Endothelial cell of hepatic sinusoid (primary cell): ENCODE results near the gene AK9.
"Not testable (repeated sequence)": the region's sequence is repeated elsewhere in the genome, so short reads cannot be mapped to it uniquely, and the experiment has no call there.

Source experiments
- in situ Hi-C: cut with HindIII; loops from 2 replicates; pipeline ENCODE4 v1.10.0; 2017; ENCODE audit warnings: low sequenced_read_pairs

AK9 gene

GRCh38 chr6:109701221-109701620, 10.2 kb upstream of the AK9 start:
- in situ Hi-C loops, result loop anchor here (5.0 kb wide), 2 partner anchors 86 to 346 kb away; no protein-coding TSS in a partner anchor

GRCh38 chr6:109696355-109696754, 5.4 kb upstream of the AK9 start:
- in situ Hi-C loops, result no loop called here

GRCh38 chr6:109695468-109695867, 4.5 kb upstream of the AK9 start:
- in situ Hi-C loops, result no loop called here

- in situ Hi-C loops, result no loop called here
Observed at GRCh38 chr6:109693111-109693510, 2.1 kb upstream of the AK9 start.

- in situ Hi-C loops, result no loop called here
Observed at GRCh38 chr6:109690373-109690736, 647 bp downstream of the AK9 start.

GRCh38 chr6:109687271-109687761, 3.7 kb downstream of the AK9 start:
- in situ Hi-C loops, result no loop called here

- in situ Hi-C loops, result no loop called here
Observed at GRCh38 chr6:109686566-109687265, 4.3 kb downstream of the AK9 start.

GRCh38 chr6:109678661-109679505, 12.1 kb downstream of the AK9 start:
- in situ Hi-C loops, result not testable (repeated sequence)

GRCh38 chr6:109678240-109678639, 12.8 kb downstream of the AK9 start:
- in situ Hi-C loops, result no loop called here

GRCh38 chr6:109676724-109677123, 14.3 kb downstream of the AK9 start:
- in situ Hi-C loops, result no loop called here

- in situ Hi-C loops, result no loop called here
Observed at GRCh38 chr6:109672839-109673238, 18.2 kb downstream of the AK9 start.

GRCh38 chr6:109672175-109672574, 18.8 kb downstream of the AK9 start:
- in situ Hi-C loops, result no loop called here

- in situ Hi-C loops, result no loop called here
Observed at GRCh38 chr6:109671733-109672132, 19.3 kb downstream of the AK9 start.

GRCh38 chr6:109669811-109670210, 21.2 kb downstream of the AK9 start:
- in situ Hi-C loops, result no loop called here

GRCh38 chr6:109662192-109662591, 28.8 kb downstream of the AK9 start:
- in situ Hi-C loops, result no loop called here

- in situ Hi-C loops, result no loop called here
Observed at GRCh38 chr6:109660526-109661320, 30.3 kb downstream of the AK9 start.

GRCh38 chr6:109655761-109656262, 35.2 kb downstream of the AK9 start:
- in situ Hi-C loops, result no loop called here

GRCh38 chr6:109653264-109653663, 37.7 kb downstream of the AK9 start:
- in situ Hi-C loops, result no loop called here

GRCh38 chr6:109644131-109644530, 46.9 kb downstream of the AK9 start:
- in situ Hi-C loops, result no loop called here

- in situ Hi-C loops, result no loop called here
Observed at GRCh38 chr6:109632405-109632804, 58.6 kb downstream of the AK9 start.

- in situ Hi-C loops, result no loop called here
Observed at GRCh38 chr6:109631403-109631802, 59.6 kb downstream of the AK9 start.
